ENCODE results near the gene VPS51.

The VPS51 gene

DNA sequence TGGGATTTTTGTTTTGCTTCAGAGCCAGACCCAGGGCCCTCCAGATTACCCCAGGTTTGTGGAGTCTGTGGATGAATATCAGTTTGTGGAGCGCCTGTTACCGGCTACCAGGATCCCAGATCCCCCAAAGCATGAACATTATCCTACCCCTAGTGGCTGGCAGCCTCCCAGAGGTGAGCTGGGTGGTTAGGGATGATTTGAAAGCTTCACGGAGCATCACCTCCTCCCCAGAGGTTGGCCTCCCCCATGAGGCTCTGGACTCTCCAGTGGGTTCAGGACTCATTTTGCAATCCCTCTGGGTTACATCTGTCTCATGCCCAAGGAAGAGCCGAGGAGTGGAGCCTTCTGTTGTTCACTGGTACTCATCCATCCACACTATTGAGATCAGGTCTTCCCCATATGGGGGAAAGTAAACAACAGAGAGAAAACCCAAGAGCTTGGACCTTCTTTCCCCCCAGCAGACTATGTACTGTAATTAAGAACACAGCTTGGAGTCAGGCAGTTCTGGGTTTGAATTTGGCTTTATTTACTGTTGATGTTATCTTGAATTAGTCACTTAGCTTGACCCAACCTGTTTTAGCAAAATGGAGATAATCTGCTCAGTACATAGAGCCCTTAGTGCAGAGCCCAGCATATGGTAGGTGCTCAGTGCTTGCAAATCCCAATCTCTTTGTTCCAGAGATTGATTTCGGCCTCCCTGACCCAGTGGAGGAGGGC is 28.6 kb downstream of the VPS51 start:
- Histone ChIP-seq H3K36me3 (ENCODE audit: control insufficient read depth, insufficient read depth, low read length) (peaks cover 79% of the 10 kb centered on the region), H3K9me3 (ENCODE audit: control insufficient read depth, low read length) (no peaks in the 10 kb centered on the region), H3K4me1 (ENCODE audit: control insufficient read depth, insufficient read depth, low read length, poor library complexity, severe bottlenecking) (peaks cover 8% of the 10 kb centered on the region), H3K27ac (ENCODE audit: low read depth, low read length, severe bottlenecking) (no peak overlapping the region), H3K4me3 (ENCODE audit: extremely low read depth, insufficient read depth, low read length, poor library complexity, severe bottlenecking) (no peak overlapping the region)
- 100% methylated on average over 1 to 2 of the region's 5 CpGs for WGBS, 2 experiments (ENCODE audit: insufficient coverage in 2 of 2)

DNA sequence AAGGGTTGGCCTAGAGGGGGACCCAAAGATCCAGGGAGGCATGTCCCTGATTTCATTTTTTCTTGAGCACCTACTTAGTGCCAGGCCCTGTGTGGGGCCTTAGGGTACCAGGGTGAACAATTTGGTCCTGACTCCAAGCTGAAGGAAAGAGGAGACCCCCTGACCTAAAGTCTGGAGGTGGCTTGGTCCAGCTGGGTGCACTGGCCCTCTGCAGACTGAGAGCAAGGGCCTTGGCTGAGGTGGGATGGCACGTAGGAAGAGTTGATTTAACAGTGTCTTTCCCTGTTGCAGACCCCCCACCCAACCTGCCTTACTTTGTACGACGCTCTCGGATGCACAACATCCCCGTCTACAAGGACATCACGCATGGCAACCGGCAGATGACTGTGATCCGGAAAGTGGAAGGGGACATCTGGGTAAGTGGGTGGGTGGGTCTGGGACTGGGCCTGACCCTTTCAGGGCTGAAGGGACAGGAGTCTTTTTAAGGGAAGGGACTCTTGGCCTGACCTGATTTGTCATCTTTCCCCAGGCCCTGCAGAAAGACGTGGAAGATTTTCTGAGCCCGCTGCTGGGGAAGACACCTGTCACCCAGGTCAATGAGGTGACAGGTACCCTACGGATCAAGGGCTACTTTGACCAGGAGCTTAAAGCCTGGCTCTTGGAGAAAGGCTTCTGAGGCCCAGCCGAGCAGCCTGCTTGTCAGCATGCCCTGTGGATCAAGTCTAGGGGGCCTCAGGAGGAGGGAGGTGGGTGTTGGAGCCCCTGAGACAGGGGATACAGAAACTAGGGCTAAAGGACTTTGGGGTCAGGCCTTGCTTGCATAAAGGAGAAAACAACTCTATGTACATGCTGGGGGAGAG is 29.4 kb downstream of the VPS51 start:
- Histone ChIP-seq H3K27ac (ENCODE audit: low read depth, low read length, severe bottlenecking) (no peak overlapping the region), H3K36me3 (ENCODE audit: control insufficient read depth, insufficient read depth, low read length) (peaks cover 79% of the 10 kb centered on the region)

DNA sequence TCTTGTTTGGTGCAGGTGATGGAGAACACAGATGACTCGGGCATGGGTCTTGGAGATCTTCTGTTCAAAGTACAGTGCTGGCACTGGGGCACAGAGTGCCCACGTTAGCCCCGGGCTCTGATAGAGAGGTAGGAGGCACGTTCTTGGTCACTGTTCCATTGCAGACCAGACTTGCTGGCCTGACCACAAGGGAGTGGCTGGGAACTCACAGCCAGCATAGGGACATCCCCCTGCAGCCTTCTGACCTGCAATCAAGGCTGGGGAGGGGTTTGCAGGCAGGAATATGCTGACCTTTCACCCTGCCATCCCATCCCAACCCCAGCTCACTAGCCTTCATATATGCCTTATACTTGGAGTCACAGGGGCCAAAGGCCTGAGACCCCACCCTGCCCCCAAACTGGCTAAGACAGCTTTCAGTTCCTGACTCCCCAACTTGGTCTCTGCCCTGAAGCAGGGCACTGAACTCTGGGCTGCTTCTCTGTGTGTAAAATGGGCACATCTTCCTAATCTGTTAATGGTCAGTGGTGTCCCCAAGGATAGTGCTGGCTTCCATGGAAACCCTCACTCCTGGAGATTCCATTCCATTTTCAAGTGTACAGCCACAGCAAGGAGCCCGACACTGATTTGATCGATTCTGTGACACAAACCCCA is 30.7 kb downstream of the VPS51 start:
- Histone ChIP-seq H3K27ac (ENCODE audit: low read depth, low read length, severe bottlenecking) (no peak overlapping the region), H3K36me3 (ENCODE audit: control insufficient read depth, insufficient read depth, low read length) (peaks cover 82% of the 10 kb centered on the region), H3K4me3 (ENCODE audit: extremely low read depth, insufficient read depth, low read length, poor library complexity, severe bottlenecking) (no peak overlapping the region), H3K9me3 (ENCODE audit: control insufficient read depth, low read length) (no peaks in the 10 kb centered on the region), H3K4me1 (ENCODE audit: control insufficient read depth, insufficient read depth, low read length, poor library complexity, severe bottlenecking) (no peaks in the 10 kb centered on the region)
- 94 to 97% methylated on average over 3 to 4 of the region's 6 CpGs for WGBS, 2 experiments (ENCODE audit: insufficient coverage in 2 of 2)

More for the DNA sequence above, 29.4 kb downstream of the VPS51 start:
- H3K9me3 ChIP-seq (ENCODE audit: control insufficient read depth, low read length) = no peaks in the 10 kb centered on the region
- WGBS, 2 experiments (ENCODE audit: insufficient coverage in 2 of 2) = 94 to 96% methylated on average over 6 to 11 of the region's 12 CpGs
- H3K4me1 ChIP-seq (ENCODE audit: control insufficient read depth, insufficient read depth, low read length, poor library complexity, severe bottlenecking) = peaks cover 8% of the 10 kb centered on the region
- H3K4me3 ChIP-seq (ENCODE audit: extremely low read depth, insufficient read depth, low read length, poor library complexity, severe bottlenecking) = no peak overlapping the region

DNA sequence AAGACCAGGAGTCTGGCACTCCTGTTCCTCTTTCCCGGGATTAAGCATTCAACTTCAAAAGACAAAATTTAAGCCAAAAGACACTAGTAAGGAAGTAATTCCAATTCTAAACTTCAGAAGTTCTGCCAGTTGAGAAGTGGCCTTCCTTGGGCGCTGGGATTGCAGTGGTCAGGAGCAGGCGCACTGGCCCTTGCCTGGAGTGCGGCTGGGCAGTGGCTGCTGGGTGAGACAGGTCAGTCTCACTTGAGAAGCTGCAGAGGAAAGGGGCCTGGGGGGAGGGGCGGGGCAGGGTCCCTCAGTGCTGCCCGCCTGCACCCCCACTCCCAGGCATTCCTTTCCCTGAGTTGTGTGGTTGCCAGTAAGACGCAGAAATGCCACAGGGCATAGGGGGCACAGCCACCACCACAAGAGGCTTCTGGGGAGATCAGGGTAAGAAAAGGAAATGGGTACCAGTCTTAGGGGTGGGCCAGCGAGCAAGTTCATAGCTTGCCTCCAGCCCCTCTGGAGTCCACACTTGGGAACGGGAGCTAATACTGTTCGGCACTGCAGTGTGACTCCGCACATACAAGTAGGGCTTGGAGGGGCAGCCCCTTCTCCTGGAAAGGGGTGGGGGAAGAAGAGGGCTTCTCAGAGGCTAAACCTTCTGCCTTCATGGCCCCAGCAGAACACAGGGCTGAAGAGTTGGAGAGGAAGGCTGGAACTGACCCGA is 31.6 kb downstream of the VPS51 start:
- H3K9me3 ChIP-seq (ENCODE audit: control insufficient read depth, low read length) = no peaks in the 10 kb centered on the region
- H3K27ac ChIP-seq (ENCODE audit: low read depth, low read length, severe bottlenecking) = no peak overlapping the region
- peaks cover 91% of the 10 kb centered on the region for H3K36me3 ChIP-seq (ENCODE audit: control insufficient read depth, insufficient read depth, low read length)
- WGBS, 2 experiments (ENCODE audit: insufficient coverage in 2 of 2) = 92 to 100% methylated on average over 7 to 10 of the region's 12 CpGs
- no peaks in the 10 kb centered on the region for H3K4me1 ChIP-seq (ENCODE audit: control insufficient read depth, insufficient read depth, low read length, poor library complexity, severe bottlenecking)
- H3K4me3 ChIP-seq (ENCODE audit: extremely low read depth, insufficient read depth, low read length, poor library complexity, severe bottlenecking) = no peak overlapping the region

DNA sequence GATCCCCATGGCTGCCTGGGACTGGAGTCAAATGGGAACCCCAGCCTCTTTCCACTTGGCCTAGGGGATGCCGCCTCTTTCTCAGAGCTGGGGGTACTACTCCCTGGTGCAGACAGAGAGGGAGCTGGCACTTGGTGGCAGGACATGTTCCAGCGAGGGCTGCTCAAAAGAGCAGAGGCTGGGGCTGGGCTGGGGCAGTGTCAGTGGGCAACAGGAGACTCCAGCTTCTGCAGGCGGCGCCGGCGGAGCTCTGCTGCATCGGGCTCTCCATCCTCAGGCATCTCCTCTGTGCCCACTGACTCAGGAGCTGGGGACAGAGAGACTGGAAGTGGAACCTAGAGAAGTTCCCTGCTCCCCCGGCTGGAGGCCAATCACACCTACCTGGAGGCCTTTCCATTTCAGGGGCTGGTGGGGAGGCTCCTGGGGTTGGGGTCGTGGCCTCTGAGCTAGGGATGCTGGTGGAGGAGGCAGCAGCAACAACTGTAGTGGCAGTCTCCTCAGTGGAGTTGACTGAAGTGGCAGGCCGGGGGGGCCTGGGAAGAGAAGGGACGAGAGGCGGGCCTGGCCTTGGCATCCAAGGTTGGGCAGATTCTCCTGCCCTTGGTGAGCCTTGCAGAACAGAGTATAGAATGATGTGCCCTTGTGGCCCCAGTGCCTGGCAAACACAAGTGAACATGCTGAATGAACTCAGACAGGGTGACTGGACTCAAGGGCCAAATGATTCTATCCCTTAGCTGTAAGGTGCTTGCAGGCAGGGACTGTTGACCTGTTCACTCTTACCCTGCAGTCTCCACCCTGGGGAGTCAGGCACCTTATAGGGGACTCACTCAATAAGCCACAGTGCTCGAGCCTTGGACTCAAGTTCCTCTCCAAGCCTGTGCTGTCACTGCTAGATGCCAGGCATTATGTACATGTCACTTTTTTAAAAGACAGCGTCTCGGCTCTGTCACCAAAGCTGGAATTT is 32.5 kb downstream of the VPS51 start:
- H3K36me3 ChIP-seq (ENCODE audit: control insufficient read depth, insufficient read depth, low read length) = peaks cover 93% of the 10 kb centered on the region
- H3K27ac ChIP-seq (ENCODE audit: low read depth, low read length, severe bottlenecking) = no peak overlapping the region
- peaks cover 4% of the 10 kb centered on the region for H3K4me1 ChIP-seq (ENCODE audit: control insufficient read depth, insufficient read depth, low read length, poor library complexity, severe bottlenecking)
- 93 to 98% methylated on average over 13 to 14 of the region's 15 CpGs for WGBS, 2 experiments (ENCODE audit: insufficient coverage in 2 of 2)
- no peaks in the 10 kb centered on the region for H3K9me3 ChIP-seq (ENCODE audit: control insufficient read depth, low read length)
- H3K4me3 ChIP-seq (ENCODE audit: extremely low read depth, insufficient read depth, low read length, poor library complexity, severe bottlenecking) = no peak overlapping the region

DNA sequence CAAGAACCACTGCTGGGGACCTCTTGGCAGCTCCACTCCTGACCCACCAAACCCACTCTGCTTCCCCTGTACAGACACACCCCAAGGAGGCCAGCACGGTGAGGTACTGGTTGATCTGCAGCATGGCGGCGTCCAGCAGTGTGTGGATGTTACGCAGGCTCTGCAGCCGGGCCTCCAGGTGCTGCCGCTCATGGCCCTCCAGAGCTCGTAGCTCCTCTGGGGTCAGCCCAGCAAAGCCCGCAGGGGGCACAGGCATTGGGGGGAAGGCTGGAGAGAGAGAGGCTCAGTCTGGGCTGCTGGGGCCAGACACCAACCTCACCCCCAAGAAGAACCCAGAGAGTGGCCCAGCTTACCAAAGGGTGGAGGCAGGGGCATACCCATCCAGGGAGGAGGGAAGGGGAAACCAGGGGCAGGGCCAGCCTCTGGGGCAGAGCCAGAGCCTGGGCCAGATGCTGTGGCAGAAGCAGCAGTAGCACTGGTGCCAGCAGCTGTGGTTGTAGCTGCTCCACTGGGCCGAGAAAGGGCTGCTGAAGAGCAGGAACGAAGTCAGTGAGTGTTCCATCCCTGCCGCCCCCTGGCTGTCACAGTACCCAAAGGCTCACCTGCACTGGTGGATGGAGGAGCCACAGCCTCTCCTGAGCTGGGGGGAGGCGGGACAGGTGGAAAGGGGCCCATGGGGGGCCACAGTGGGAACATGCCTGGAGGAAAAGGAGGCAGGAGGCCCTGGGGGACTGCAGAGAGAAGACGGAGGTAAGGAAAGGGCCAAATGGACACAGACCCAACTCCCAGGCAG is 33.8 kb downstream of the VPS51 start:
- Histone ChIP-seq H3K9me3 (ENCODE audit: control insufficient read depth, low read length) (no peaks in the 10 kb centered on the region), H3K4me1 (ENCODE audit: control insufficient read depth, insufficient read depth, low read length, poor library complexity, severe bottlenecking) (peaks cover 4% of the 10 kb centered on the region), H3K36me3 (ENCODE audit: control insufficient read depth, insufficient read depth, low read length) (peaks cover 82% of the 10 kb centered on the region), H3K4me3 (ENCODE audit: extremely low read depth, insufficient read depth, low read length, poor library complexity, severe bottlenecking) (no peak overlapping the region), H3K27ac (ENCODE audit: low read depth, low read length, severe bottlenecking) (no peak overlapping the region)
- WGBS, 2 experiments (ENCODE audit: insufficient coverage in 2 of 2) = 95 to 98% methylated on average over 9 to 12 of the region's 13 CpGs

DNA sequence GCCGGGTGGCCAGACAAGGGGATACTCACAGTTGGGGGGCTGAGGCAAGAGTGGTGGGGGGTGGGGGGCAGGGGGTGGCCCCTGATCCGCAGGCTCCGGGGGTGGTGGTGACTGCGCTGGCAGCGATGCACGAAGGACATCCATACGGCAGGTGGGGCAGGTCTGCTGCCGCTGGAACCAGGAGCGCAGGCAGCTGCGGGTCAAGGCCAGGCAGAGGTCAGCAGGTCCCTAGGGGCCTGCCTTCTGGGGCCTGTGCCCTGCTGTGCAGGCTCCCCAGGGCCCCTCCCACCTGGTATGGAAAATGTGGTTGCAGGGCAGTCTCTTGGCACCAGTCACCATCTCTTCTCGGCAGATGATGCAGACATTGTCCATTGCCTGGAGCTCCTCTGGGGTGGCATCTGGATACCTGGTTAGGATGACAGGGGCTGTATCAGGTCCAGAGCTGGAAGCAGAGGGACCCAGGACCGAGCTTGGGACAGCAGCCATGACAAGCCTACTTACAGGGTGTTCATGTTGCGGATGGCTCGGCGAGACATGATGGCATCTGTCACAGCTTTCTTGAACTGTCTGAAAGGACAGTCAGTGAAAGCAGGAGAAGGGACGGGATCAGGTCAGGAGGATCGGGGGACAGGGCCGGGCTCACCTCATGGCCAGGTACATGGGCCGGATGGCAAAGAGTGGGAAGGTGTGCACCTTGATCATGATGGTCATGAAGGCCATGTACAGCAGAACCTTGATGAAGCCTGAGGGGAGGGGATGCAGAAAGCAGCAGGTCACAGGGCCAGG is 34.8 kb downstream of the VPS51 start:
- H3K9me3 ChIP-seq (ENCODE audit: control insufficient read depth, low read length) = no peaks in the 10 kb centered on the region
- no peak overlapping the region for H3K27ac ChIP-seq (ENCODE audit: low read depth, low read length, severe bottlenecking)
- H3K36me3 ChIP-seq (ENCODE audit: control insufficient read depth, insufficient read depth, low read length) = peaks cover 73% of the 10 kb centered on the region
- H3K4me3 ChIP-seq (ENCODE audit: extremely low read depth, insufficient read depth, low read length, poor library complexity, severe bottlenecking) = no peak overlapping the region
- WGBS, 2 experiments (ENCODE audit: insufficient coverage in 2 of 2) = 91 to 96% methylated on average over 13 to 18 of the region's 19 CpGs
- H3K4me1 ChIP-seq (ENCODE audit: control insufficient read depth, insufficient read depth, low read length, poor library complexity, severe bottlenecking) = peaks cover 9% of the 10 kb centered on the region

DNA sequence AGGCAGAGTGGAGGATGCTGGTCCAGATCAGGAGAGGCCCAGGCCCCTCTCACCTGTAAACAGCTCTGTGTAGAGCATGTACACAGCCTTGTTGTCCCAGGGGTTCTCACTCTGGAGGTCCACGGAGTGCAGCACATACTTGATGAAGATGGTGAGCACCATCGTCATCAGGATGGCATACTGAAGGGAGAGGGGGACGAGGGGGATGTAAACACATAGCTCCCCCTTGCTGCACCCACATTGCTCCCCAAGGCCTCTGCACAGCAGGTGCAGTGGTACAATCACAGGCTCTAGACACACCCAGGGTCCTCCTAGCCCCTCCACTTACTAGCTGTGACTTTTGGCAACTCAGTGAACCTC is 35.4 kb downstream of the VPS51 start:
- Histone ChIP-seq H3K4me1 (ENCODE audit: control insufficient read depth, insufficient read depth, low read length, poor library complexity, severe bottlenecking) (peaks cover 9% of the 10 kb centered on the region), H3K9me3 (ENCODE audit: control insufficient read depth, low read length) (no peaks in the 10 kb centered on the region), H3K36me3 (ENCODE audit: control insufficient read depth, insufficient read depth, low read length) (peaks cover 67% of the 10 kb centered on the region), H3K4me3 (ENCODE audit: extremely low read depth, insufficient read depth, low read length, poor library complexity, severe bottlenecking) (no peak overlapping the region), H3K27ac (ENCODE audit: low read depth, low read length, severe bottlenecking) (no peak overlapping the region)
- 83 to 90% methylated on average over 1 to 3 of the region's 3 CpGs for WGBS, 2 experiments (ENCODE audit: insufficient coverage in 2 of 2)

DNA sequence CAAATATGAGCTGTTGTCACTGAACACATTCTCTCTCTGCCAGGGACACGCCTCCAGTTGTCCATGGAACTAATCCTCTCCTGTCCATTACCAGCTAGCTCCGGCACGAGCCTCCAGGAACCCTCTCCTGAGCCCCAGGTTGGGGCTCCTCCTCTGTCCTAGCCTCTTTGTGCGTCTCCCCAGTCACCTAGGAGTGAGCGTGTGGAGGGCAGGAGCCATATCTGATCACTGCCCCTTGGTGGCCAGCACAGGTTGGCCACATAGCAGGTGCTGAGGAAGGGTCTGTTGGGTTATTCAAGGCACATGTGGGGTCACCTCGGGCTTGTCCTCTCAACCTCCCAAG is 35.9 kb downstream of the VPS51 start:
- H3K36me3 ChIP-seq (ENCODE audit: control insufficient read depth, insufficient read depth, low read length) = peaks cover 62% of the 10 kb centered on the region

More for the DNA sequence above, 35.9 kb downstream of the VPS51 start:
- Histone ChIP-seq H3K27ac (ENCODE audit: low read depth, low read length, severe bottlenecking) (no peak overlapping the region), H3K4me3 (ENCODE audit: extremely low read depth, insufficient read depth, low read length, poor library complexity, severe bottlenecking) (no peak overlapping the region), H3K4me1 (ENCODE audit: control insufficient read depth, insufficient read depth, low read length, poor library complexity, severe bottlenecking) (peaks cover 9% of the 10 kb centered on the region), H3K9me3 (ENCODE audit: control insufficient read depth, low read length) (no peaks in the 10 kb centered on the region)
- WGBS, 2 experiments (ENCODE audit: insufficient coverage in 2 of 2) = 91 to 100% methylated on average over 4 to 5 of the region's 6 CpGs
